Measurements from ENCODE around the gene GPC5.

GPC5 gene

DNA sequence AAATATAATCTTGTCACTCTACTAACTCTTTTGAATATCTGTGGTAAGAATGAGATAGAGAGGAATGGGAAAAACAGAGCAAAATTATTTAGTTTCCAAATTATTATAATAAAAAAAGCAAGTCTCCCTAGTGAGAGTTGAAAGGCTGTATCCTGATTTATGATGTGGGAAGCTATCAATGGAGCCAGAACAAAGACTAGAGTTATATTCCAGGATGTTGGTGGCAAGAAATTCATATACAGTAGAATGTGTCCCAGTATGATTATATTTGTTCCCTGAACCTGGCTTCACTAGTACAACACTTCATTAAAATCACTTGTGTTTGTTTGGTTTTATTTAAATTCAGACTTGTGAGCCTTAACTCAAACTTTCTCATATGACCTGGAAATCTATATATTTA lies 630.3 kb downstream of the GPC5 start:
- no peak overlapping the region for H3K4me3 ChIP-seq (ENCODE audit: low read length)
- H3K9ac ChIP-seq (ENCODE audit: low read length) = no peak overlapping the region
- no peaks in the 10 kb centered on the region for H4K20me1 ChIP-seq (ENCODE audit: insufficient read depth, low read length)
- H2AFZ ChIP-seq (ENCODE audit: low read depth, low read length) = no peak overlapping the region
- no peaks in the 10 kb centered on the region for H3K79me2 ChIP-seq (ENCODE audit: low read length)
- H3K4me2 ChIP-seq (ENCODE audit: low read length) = no peak overlapping the region
- TF ChIP-seq EZH2phosphoT487 (IDR thresholded peaks at IDR 0.05; ENCODE audit: low read depth) = no peak
- TF ChIP-seq, protein P1, sequence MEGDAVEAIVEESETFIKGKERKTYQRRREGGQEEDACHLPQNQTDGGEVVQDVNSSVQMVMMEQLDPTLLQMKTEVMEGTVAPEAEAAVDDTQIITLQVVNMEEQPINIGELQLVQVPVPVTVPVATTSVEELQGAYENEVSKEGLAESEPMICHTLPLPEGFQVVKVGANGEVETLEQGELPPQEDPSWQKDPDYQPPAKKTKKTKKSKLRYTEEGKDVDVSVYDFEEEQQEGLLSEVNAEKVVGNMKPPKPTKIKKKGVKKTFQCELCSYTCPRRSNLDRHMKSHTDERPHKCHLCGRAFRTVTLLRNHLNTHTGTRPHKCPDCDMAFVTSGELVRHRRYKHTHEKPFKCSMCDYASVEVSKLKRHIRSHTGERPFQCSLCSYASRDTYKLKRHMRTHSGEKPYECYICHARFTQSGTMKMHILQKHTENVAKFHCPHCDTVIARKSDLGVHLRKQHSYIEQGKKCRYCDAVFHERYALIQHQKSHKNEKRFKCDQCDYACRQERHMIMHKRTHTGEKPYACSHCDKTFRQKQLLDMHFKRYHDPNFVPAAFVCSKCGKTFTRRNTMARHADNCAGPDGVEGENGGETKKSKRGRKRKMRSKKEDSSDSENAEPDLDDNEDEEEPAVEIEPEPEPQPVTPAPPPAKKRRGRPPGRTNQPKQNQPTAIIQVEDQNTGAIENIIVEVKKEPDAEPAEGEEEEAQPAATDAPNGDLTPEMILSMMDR (IDR thresholded peaks at IDR 0.05; ENCODE audit: low read depth, low read length) = no peak
- H3K9me3 ChIP-seq (ENCODE audit: insufficient read depth, low read length) = no peaks in the 10 kb centered on the region
- no peaks in the 10 kb centered on the region for H3K27me3 ChIP-seq (ENCODE audit: low read depth, low read length)
- H3K4me1 ChIP-seq (ENCODE audit: low read length) = no peaks in the 10 kb centered on the region
- no peak overlapping the region for H3K27ac ChIP-seq (ENCODE audit: low read length)
- H3K36me3 ChIP-seq (replicated peaks; ENCODE audit: low read depth, low read length) = no peaks in the 10 kb centered on the region

DNA sequence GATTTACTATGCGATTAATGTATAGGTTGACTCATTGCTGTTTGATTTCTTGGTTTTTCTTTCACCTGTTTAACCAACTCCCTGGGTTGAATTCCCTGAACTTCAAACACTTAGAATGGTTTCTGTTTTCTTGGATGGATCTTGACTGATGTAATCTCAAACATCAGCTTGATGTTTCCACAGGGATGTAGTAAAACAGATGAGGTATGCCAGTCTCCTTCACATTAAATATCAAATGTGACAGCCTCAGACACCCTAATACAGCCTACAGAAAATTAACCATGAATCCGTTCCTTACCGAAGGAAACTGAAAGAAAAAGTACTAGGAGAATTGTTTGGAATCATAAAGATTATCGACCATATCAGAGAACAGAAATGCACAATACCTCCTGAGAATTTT lies 631.2 kb downstream of the GPC5 start:
- H3K4me3 ChIP-seq (ENCODE audit: low read length) = no peak overlapping the region
- H3K27ac ChIP-seq (ENCODE audit: low read length) = no peak overlapping the region
- no peaks in the 10 kb centered on the region for H3K36me3 ChIP-seq (replicated peaks; ENCODE audit: low read depth, low read length)
- no peaks in the 10 kb centered on the region for H4K20me1 ChIP-seq (ENCODE audit: insufficient read depth, low read length)
- no peaks in the 10 kb centered on the region for H3K4me1 ChIP-seq (ENCODE audit: low read length)
- H3K27me3 ChIP-seq (ENCODE audit: low read depth, low read length) = no peaks in the 10 kb centered on the region
- TF ChIP-seq EZH2phosphoT487 (IDR thresholded peaks at IDR 0.05; ENCODE audit: low read depth) = no peak
- TF ChIP-seq, protein P1 (IDR thresholded peaks at IDR 0.05; ENCODE audit: low read depth, low read length) = no peak
- H3K79me2 ChIP-seq (ENCODE audit: low read length) = no peaks in the 10 kb centered on the region
- no peak overlapping the region for H3K4me2 ChIP-seq (ENCODE audit: low read length)
- H2AFZ ChIP-seq (ENCODE audit: low read depth, low read length) = no peak overlapping the region
- no peaks in the 10 kb centered on the region for H3K9me3 ChIP-seq (ENCODE audit: insufficient read depth, low read length)
- no peak overlapping the region for H3K9ac ChIP-seq (ENCODE audit: low read length)

DNA sequence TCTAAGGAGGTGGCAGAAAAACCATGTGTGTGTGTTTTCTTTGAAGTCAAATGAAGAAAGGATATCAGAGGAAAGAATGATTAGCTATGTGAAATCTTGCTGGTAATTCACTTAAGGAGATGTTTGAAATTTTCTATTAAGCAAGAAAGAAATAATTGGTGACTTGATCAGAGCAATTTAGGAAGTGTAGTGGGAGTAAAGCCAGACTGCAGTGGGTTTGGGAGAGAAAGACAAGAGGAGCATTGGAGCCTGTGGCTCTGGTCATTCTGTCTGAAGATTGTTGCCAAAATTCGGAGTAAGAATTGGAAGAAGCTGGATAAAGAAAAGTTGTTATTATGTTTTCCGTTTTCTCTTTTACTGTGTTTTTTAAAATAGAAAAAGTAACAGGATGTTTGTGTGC lies 640.5 kb downstream of the GPC5 start:
- Histone ChIP-seq H3K9me3 (ENCODE audit: insufficient read depth, low read length) (no peaks in the 10 kb centered on the region), H3K4me1 (ENCODE audit: low read length) (no peaks in the 10 kb centered on the region), H3K36me3 (replicated peaks; ENCODE audit: low read depth, low read length) (no peaks in the 10 kb centered on the region), H3K4me2 (ENCODE audit: low read length) (no peak overlapping the region), H3K9ac (ENCODE audit: low read length) (no peak overlapping the region), H3K27me3 (ENCODE audit: low read depth, low read length) (no peaks in the 10 kb centered on the region), H3K27ac (ENCODE audit: low read length) (no peak overlapping the region), H2AFZ (ENCODE audit: low read depth, low read length) (no peak overlapping the region), H3K79me2 (ENCODE audit: low read length) (no peaks in the 10 kb centered on the region), H3K4me3 (ENCODE audit: low read length) (no peak overlapping the region), H4K20me1 (ENCODE audit: insufficient read depth, low read length) (no peaks in the 10 kb centered on the region)
- TF ChIP-seq, protein P1 (IDR thresholded peaks at IDR 0.05; ENCODE audit: low read depth, low read length) = no peak
- TF ChIP-seq EZH2phosphoT487 (IDR thresholded peaks at IDR 0.05; ENCODE audit: low read depth) = no peak

DNA sequence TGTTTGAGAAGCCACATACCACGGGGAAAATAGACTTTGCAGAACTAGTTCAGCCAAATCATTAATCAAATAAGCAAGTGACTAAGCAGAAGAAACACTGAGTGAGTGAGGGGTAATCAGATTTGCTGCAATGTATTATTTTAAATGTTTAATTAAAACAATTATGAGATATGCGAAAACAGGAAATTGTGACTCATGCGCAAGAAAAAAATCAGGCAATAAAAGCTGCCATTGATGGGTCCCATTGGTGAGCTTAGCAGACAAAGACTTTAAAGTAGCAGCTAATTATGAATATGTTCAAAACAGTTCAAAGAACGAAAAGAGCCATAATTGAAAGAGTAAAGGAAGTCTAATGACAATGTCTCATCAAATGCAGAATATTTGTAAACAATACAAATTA lies 644.1 kb downstream of the GPC5 start:
- Histone ChIP-seq H3K27ac (ENCODE audit: low read length) (no peak overlapping the region), H3K4me2 (ENCODE audit: low read length) (no peak overlapping the region), H2AFZ (ENCODE audit: low read depth, low read length) (no peak overlapping the region), H4K20me1 (ENCODE audit: insufficient read depth, low read length) (no peaks in the 10 kb centered on the region), H3K4me3 (ENCODE audit: low read length) (no peak overlapping the region), H3K4me1 (ENCODE audit: low read length) (no peaks in the 10 kb centered on the region), H3K27me3 (ENCODE audit: low read depth, low read length) (no peaks in the 10 kb centered on the region), H3K79me2 (ENCODE audit: low read length) (no peaks in the 10 kb centered on the region), H3K9ac (ENCODE audit: low read length) (no peak overlapping the region), H3K9me3 (ENCODE audit: insufficient read depth, low read length) (no peaks in the 10 kb centered on the region), H3K36me3 (replicated peaks; ENCODE audit: low read depth, low read length) (no peaks in the 10 kb centered on the region)
- TF ChIP-seq, protein P1 (IDR thresholded peaks at IDR 0.05; ENCODE audit: low read depth, low read length) = no peak
- TF ChIP-seq EZH2phosphoT487 (IDR thresholded peaks at IDR 0.05; ENCODE audit: low read depth) = no peak

All from OCI-LY3 (cell line).